HG03045 (cell line): ENCODE data around the gene IGFBP7.

Experiments used
- ATAC-seq: cut with Tn5 transposase; IDR thresholded peaks from one replicate; pipeline ENCODE4 v1.9.1; 2021; ENCODE audit warnings: mild to moderate bottlenecking, moderate library complexity; ENCODE audit not compliant: unreplicated experiment

The IGFBP7 gene

GRCh38 chr4:57098415-57098814 lies 11.8 kb downstream of the IGFBP7 start:
- no peak for ATAC-seq

GRCh38 chr4:57097711-57098110 lies 12.5 kb downstream of the IGFBP7 start:
- no peak for ATAC-seq

GRCh38 chr4:57095956-57096355 lies 14.2 kb downstream of the IGFBP7 start:
- no peak for ATAC-seq

GRCh38 chr4:57095245-57095644 lies 14.9 kb downstream of the IGFBP7 start:
- ATAC-seq, result no peak

- no peak for ATAC-seq
These were observed 15.4 kb downstream of the IGFBP7 start for GRCh38 chr4:57094832-57095223.

GRCh38 chr4:57093845-57094831 lies 16.0 kb downstream of the IGFBP7 start:
- ATAC-seq, result no peak

- no peak for ATAC-seq
These were observed 18.5 kb downstream of the IGFBP7 start for GRCh38 chr4:57091657-57092162.

GRCh38 chr4:57090079-57090478 lies 20.1 kb downstream of the IGFBP7 start:
- ATAC-seq, result no peak

- ATAC-seq, result no peak
These were observed 20.6 kb downstream of the IGFBP7 start for GRCh38 chr4:57089549-57089948.

GRCh38 chr4:57086031-57086723 lies 24.0 kb downstream of the IGFBP7 start:
- ATAC-seq, result no peak

- no peak for ATAC-seq
These were observed 24.9 kb downstream of the IGFBP7 start for GRCh38 chr4:57085278-57085677.

- ATAC-seq, result no peak
These were observed 25.8 kb downstream of the IGFBP7 start for GRCh38 chr4:57084360-57084759.

- ATAC-seq, result no peak
These were observed 27.1 kb downstream of the IGFBP7 start for GRCh38 chr4:57083090-57083489.

- ATAC-seq, result no peak
These were observed 28.2 kb downstream of the IGFBP7 start for GRCh38 chr4:57081651-57082621.

GRCh38 chr4:57080781-57081650 lies 29.2 kb downstream of the IGFBP7 start:
- ATAC-seq, result no peak

GRCh38 chr4:57078685-57079521 lies 31.3 kb downstream of the IGFBP7 start:
- no peak for ATAC-seq

GRCh38 chr4:57077550-57078343 lies 32.4 kb downstream of the IGFBP7 start:
- no peak for ATAC-seq

- no peak for ATAC-seq
These were observed 33.5 kb downstream of the IGFBP7 start for GRCh38 chr4:57076646-57077045.
